ENCODE data around the gene ARHGAP12.

Gene ARHGAP12

GRCh38 chr10:31808258-31809218, 120.1 kb downstream of the ARHGAP12 start:
- Histone ChIP-seq H3K4me2 (ENCODE audit: insufficient read depth, low read length) (peak overlapping the region; percentile 14; the same call in 1 of the 2 replicates), H2AFZ (ENCODE audit: low read depth, low read length) (no peak overlapping the region), H3K9ac (ENCODE audit: low read depth, low read length) (peak overlapping the region; percentile 1; the same call in 1 of the 2 replicates), H3K4me1 (ENCODE audit: insufficient read depth, low read length) (peaks cover 5% of the 10 kb centered on the region), H3K9me3 (ENCODE audit: insufficient read depth, low read length, severe bottlenecking) (no peaks in the 10 kb centered on the region), H4K20me1 (ENCODE audit: insufficient read depth, low read length) (no peaks in the 10 kb centered on the region), H3K27me3 (ENCODE audit: insufficient read depth, low read length, poor library complexity) (no peaks in the 10 kb centered on the region), H3K4me3 (ENCODE audit: low read depth in 1 of 2, low read length in 2 of 2) (no peak overlapping the region), H3K27ac (ENCODE audit: low read length) (peak overlapping the region; percentile 53), H3K79me2 (ENCODE audit: insufficient read depth, low read length) (no peaks in the 10 kb centered on the region), H3K36me3 (ENCODE audit: insufficient read depth, low read length) (peaks cover 12% of the 10 kb centered on the region)
- peak; percentile 77 for ATAC-seq (ENCODE audit: insufficient read depth, low read depth)
- DNase-seq, result peak; percentile 15
- TF ChIP-seq EZH2 (IDR thresholded peaks at IDR 0.05; ENCODE audit: borderline replicate concordance, low read depth, low read length, severe bottlenecking) (no peak), CTCF (IDR thresholded peaks at IDR 0.05; ENCODE audit: borderline replicate concordance, extremely low read depth, low read length, poor library complexity, severe bottlenecking) (peak; percentile 64)

- TF ChIP-seq EZH2 (IDR thresholded peaks at IDR 0.05; ENCODE audit: borderline replicate concordance, low read depth, low read length, severe bottlenecking), result no peak
- no peak for TF ChIP-seq CTCF (IDR thresholded peaks at IDR 0.05; ENCODE audit: borderline replicate concordance, extremely low read depth, low read length, poor library complexity, severe bottlenecking)
- DNase-seq, result no peak
- no peak overlapping the region for H3K4me2 ChIP-seq (ENCODE audit: insufficient read depth, low read length)
Observed at GRCh38 chr10:31804352-31804810, 124.2 kb downstream of the ARHGAP12 start.

GRCh38 chr10:31803606-31804351, 124.9 kb downstream of the ARHGAP12 start:
- no peaks in the 10 kb centered on the region for H3K9me3 ChIP-seq (ENCODE audit: insufficient read depth, low read length, severe bottlenecking)
- no peak overlapping the region for H3K27ac ChIP-seq (ENCODE audit: low read length)
- TF ChIP-seq CTCF (IDR thresholded peaks at IDR 0.05; ENCODE audit: borderline replicate concordance, extremely low read depth, low read length, poor library complexity, severe bottlenecking) (no peak), EZH2 (IDR thresholded peaks at IDR 0.05; ENCODE audit: borderline replicate concordance, low read depth, low read length, severe bottlenecking) (no peak)
- H3K27me3 ChIP-seq (ENCODE audit: insufficient read depth, low read length, poor library complexity), result no peaks in the 10 kb centered on the region
- no peak overlapping the region for H2AFZ ChIP-seq (ENCODE audit: low read depth, low read length)
- ATAC-seq (ENCODE audit: insufficient read depth, low read depth), result no peak
- no peaks in the 10 kb centered on the region for H4K20me1 ChIP-seq (ENCODE audit: insufficient read depth, low read length)
- peaks cover 5% of the 10 kb centered on the region for H3K4me1 ChIP-seq (ENCODE audit: insufficient read depth, low read length)
- H3K36me3 ChIP-seq (ENCODE audit: insufficient read depth, low read length), result peaks cover 8% of the 10 kb centered on the region
- no peak overlapping the region for H3K9ac ChIP-seq (ENCODE audit: low read depth, low read length)
- DNase-seq, result no peak
- H3K4me2 ChIP-seq (ENCODE audit: insufficient read depth, low read length), result no peak overlapping the region
- no peak overlapping the region for H3K4me3 ChIP-seq (ENCODE audit: low read depth in 1 of 2, low read length in 2 of 2)
- H3K79me2 ChIP-seq (ENCODE audit: insufficient read depth, low read length), result no peaks in the 10 kb centered on the region

More at GRCh38 chr10:31804352-31804810, 124.2 kb downstream of the ARHGAP12 start:
- H3K9me3 ChIP-seq (ENCODE audit: insufficient read depth, low read length, severe bottlenecking), result no peaks in the 10 kb centered on the region
- no peak overlapping the region for H3K9ac ChIP-seq (ENCODE audit: low read depth, low read length)
- H3K36me3 ChIP-seq (ENCODE audit: insufficient read depth, low read length), result peaks cover 11% of the 10 kb centered on the region
- no peak overlapping the region for H3K4me3 ChIP-seq (ENCODE audit: low read depth in 1 of 2, low read length in 2 of 2)
- no peak overlapping the region for H3K27ac ChIP-seq (ENCODE audit: low read length)
- H4K20me1 ChIP-seq (ENCODE audit: insufficient read depth, low read length), result no peaks in the 10 kb centered on the region
- no peaks in the 10 kb centered on the region for H3K27me3 ChIP-seq (ENCODE audit: insufficient read depth, low read length, poor library complexity)
- no peaks in the 10 kb centered on the region for H3K79me2 ChIP-seq (ENCODE audit: insufficient read depth, low read length)
- no peak for ATAC-seq (ENCODE audit: insufficient read depth, low read depth)
- H2AFZ ChIP-seq (ENCODE audit: low read depth, low read length), result no peak overlapping the region
- H3K4me1 ChIP-seq (ENCODE audit: insufficient read depth, low read length), result peaks cover 5% of the 10 kb centered on the region

Measured in DND-41 (cell line).